Measurements from ENCODE around the gene HPCA. TPM values are rescaled to one million over a fixed set of nuclear protein-coding genes. Genes with fewer than 3 reads are reported as not detected.

Gene HPCA
- polyA plus RNA-seq, 1 donor (not counting 4 experiments of a cell fraction or from before 2014, with no cell fraction given) = not detected

DNA sequence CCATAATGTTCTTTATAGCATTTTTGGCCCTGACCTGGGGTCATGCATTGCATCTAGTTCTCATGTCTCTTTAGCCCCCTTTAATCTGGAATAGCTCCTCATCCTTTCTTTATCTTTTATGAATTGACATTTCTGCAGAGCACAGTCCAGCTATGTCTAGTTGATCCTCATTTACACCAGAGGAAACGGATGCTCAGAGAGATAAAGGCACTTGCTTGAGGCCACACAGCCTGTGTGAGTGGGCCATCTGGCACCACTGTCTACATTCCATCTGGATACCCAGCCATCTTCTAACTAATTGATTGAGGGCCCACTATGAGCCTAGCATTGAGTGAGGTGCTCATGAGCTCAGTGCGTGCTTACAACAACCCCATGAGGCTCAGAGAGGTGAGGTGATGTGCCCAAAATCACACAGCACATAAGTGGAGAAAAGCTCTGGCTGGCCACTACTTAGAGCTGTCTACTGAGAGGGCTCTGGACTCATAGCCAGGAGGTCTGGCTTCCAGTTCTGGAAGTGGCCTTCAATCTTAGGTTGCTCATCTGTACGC is 3.5 kb downstream of the HPCA start:
- no peak for TF ChIP-seq EZH2 (IDR thresholded peaks at IDR 0.05; ENCODE audit: low read length)
- TF ChIP-seq CTCF (optimal IDR thresholded peaks at IDR 0.05 in 1 of 3, IDR thresholded peaks at IDR 0.05 in 1 of 3, conservative IDR thresholded peaks at IDR 0.05 in 1 of 3; ENCODE audit: extremely low read depth in 1 of 3, insufficient read depth in 2 of 3, low read length in 3 of 3) = no peak
- H3K4me3 ChIP-seq (ENCODE audit: control insufficient read depth in 2 of 3, extremely low read depth in 1 of 3, insufficient read depth in 2 of 3, low read depth in 1 of 3, low read length in 3 of 3) = no peak overlapping the region
- H3K9ac ChIP-seq (ENCODE audit: control insufficient read depth, extremely low read depth, insufficient read depth, low read length) = no peak overlapping the region
- FAIRE-seq (no peak), DNase-seq (ENCODE audit: low read depth, low spot score) (no peak)
- H3K4me2 ChIP-seq (ENCODE audit: control insufficient read depth, extremely low read depth, insufficient read depth, low read depth, low read length) = no peak overlapping the region
- peaks cover 3% of the 10 kb centered on the region for H3K4me1 ChIP-seq (ENCODE audit: control insufficient read depth, extremely low read depth, insufficient read depth, low read length)
- dilution Hi-C loops (cut with MboI; ENCODE audit: extremely low pct_ligation_motif_present, low sequenced_read_pairs) = no loop called here
- H3K27me3 ChIP-seq (ENCODE audit: control insufficient read depth, extremely low read depth, insufficient read depth, low read length) = peaks cover 49% of the 10 kb centered on the region
- H3K79me2 ChIP-seq (ENCODE audit: control insufficient read depth, insufficient read depth, low read length) = no peaks in the 10 kb centered on the region
- no peak overlapping the region for H3K27ac ChIP-seq (ENCODE audit: control insufficient read depth, insufficient read depth, low read length)
- H3K9me3 ChIP-seq (ENCODE audit: control insufficient read depth, low read depth, low read length) = no peaks in the 10 kb centered on the region
- H3K36me3 ChIP-seq (ENCODE audit: control insufficient read depth in 2 of 2, extremely low read depth in 1 of 2, insufficient read depth in 2 of 2, low read length in 2 of 2) = no peaks in the 10 kb centered on the region
- H3K9me1 ChIP-seq (ENCODE audit: control insufficient read depth, extremely low read depth, insufficient read depth, low read length) = no peaks in the 10 kb centered on the region
- no peak overlapping the region for H2AFZ ChIP-seq (ENCODE audit: control insufficient read depth, low read length)
- H4K20me1 ChIP-seq (ENCODE audit: control insufficient read depth, extremely low read depth, insufficient read depth, low read length) = peaks cover 4% of the 10 kb centered on the region

DNA sequence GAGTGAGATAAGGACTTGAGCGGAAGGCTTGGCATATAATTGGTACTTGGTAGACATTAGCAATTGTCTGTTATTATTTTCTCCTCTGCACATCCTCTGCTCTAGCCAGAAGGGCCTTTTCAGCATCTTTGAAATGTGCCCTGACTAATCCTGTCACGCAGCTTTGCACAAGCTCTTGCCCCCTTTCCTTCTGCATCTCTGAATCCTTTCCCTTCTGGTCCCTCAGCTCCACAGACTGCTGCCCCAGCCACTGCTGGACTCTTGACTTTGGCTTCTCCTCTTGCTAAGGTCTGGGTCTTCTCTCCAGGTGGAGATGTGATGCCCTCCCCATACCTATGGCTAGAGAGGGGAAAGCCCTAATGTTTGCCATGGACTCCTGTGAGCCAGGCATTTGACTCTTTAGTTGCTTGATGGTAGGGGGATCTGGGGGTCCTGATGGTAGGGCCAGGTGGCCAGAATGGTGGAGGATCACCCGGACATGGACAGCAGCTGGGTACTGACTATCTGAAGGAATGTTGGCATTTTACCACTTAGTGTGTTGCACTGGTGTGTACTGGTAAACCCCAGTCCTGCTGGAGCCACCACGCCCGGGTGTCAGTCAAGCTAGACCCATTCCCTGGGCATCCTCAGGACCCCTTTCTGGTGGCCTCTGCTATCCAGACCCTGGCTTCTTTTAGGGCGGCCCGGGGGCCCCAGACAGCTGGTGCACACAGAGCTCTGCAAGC is 4.4 kb downstream of the HPCA start:
- no peak overlapping the region for H2AFZ ChIP-seq (ENCODE audit: control insufficient read depth, low read length)
- DNase-seq (ENCODE audit: low read depth, low spot score) (no peak), FAIRE-seq (no peak)
- H4K20me1 ChIP-seq (ENCODE audit: control insufficient read depth, extremely low read depth, insufficient read depth, low read length) = peaks cover 4% of the 10 kb centered on the region
- no peak overlapping the region for H3K4me2 ChIP-seq (ENCODE audit: control insufficient read depth, extremely low read depth, insufficient read depth, low read depth, low read length)
- no peaks in the 10 kb centered on the region for H3K79me2 ChIP-seq (ENCODE audit: control insufficient read depth, insufficient read depth, low read length)
- H3K9me3 ChIP-seq (ENCODE audit: control insufficient read depth, low read depth, low read length) = no peaks in the 10 kb centered on the region
- peaks cover 40% of the 10 kb centered on the region for H3K27me3 ChIP-seq (ENCODE audit: control insufficient read depth, extremely low read depth, insufficient read depth, low read length)
- peaks cover 3% of the 10 kb centered on the region for H3K4me1 ChIP-seq (ENCODE audit: control insufficient read depth, extremely low read depth, insufficient read depth, low read length)
- no peak overlapping the region for H3K4me3 ChIP-seq (ENCODE audit: control insufficient read depth in 2 of 3, extremely low read depth in 1 of 3, insufficient read depth in 2 of 3, low read depth in 1 of 3, low read length in 3 of 3)
- no peak for TF ChIP-seq EZH2 (IDR thresholded peaks at IDR 0.05; ENCODE audit: low read length)
- no peak for TF ChIP-seq CTCF (optimal IDR thresholded peaks at IDR 0.05 in 1 of 3, IDR thresholded peaks at IDR 0.05 in 1 of 3, conservative IDR thresholded peaks at IDR 0.05 in 1 of 3; ENCODE audit: extremely low read depth in 1 of 3, insufficient read depth in 2 of 3, low read length in 3 of 3)
- no peaks in the 10 kb centered on the region for H3K9me1 ChIP-seq (ENCODE audit: control insufficient read depth, extremely low read depth, insufficient read depth, low read length)
- H3K9ac ChIP-seq (ENCODE audit: control insufficient read depth, extremely low read depth, insufficient read depth, low read length) = no peak overlapping the region
- no peak overlapping the region for H3K27ac ChIP-seq (ENCODE audit: control insufficient read depth, insufficient read depth, low read length)
- peaks cover 0 to 6% of the 10 kb centered on the region in 2 experiments for H3K36me3 ChIP-seq (ENCODE audit: control insufficient read depth in 2 of 2, extremely low read depth in 1 of 2, insufficient read depth in 2 of 2, low read length in 2 of 2)
- dilution Hi-C loops (cut with MboI; ENCODE audit: extremely low pct_ligation_motif_present, low sequenced_read_pairs) = no loop called here
